ENCODE data around the gene CCDC88B. TPM values are rescaled to one million over a fixed set of nuclear protein-coding genes. Genes with fewer than 3 reads are reported as not detected.

The CCDC88B gene
- total and polyA plus RNA-seq, 10 of the 15 experiments (the other 5 are each of a cell fraction or from before 2014, with no cell fraction given): 0.24 to 66.0 (median 19.2) TPM

- no peak for TF ChIP-seq USF1 (IDR thresholded peaks at IDR 0.05; ENCODE audit: borderline replicate concordance, extremely low read length, insufficient read depth, low read depth, low read length)
- peak; percentile 7; the same call in 1 of the 2 replicates for TF ChIP-seq RUNX3 (IDR thresholded peaks at IDR 0.05; ENCODE audit: low read length)
- TF ChIP-seq CTCF (IDR thresholded peaks at IDR 0.05 in 2 of 3, conservative IDR thresholded peaks at IDR 0.05 in 1 of 3; ENCODE audit: control insufficient read depth in 2 of 3, extremely low read depth in 1 of 3, insufficient read depth in 1 of 3, low read depth in 3 of 3, low read length in 3 of 3): no peak
- TF ChIP-seq RELB (IDR thresholded peaks at IDR 0.05; ENCODE audit: low read depth): 0 out of 2 replicates have a peak, but pooled peaks have one; percentile 38
- TF ChIP-seq BMI1 (IDR thresholded peaks at IDR 0.05; ENCODE audit: borderline replicate concordance): peak; percentile 72; the same call in 1 of the 2 replicates
These were observed 20.5 kb downstream of the CCDC88B start (continued) for GRCh38 chr11:64360448-64360921.

GRCh38 chr11:64361659-64362058 is 21.7 kb downstream of the CCDC88B start:
- Histone ChIP-seq H3K4me3 (peak overlapping the region; percentile 69; the same call in 1 of the 2 replicates), H3K9me3 (replicated peaks; ENCODE audit: control insufficient read depth, insufficient read depth, low read length) (no peaks in the 10 kb centered on the region; the same call in 2 of the 3 replicates), H3K9ac (ENCODE audit: control insufficient read depth, insufficient read depth, low read length) (no peak overlapping the region; the same call in 1 of the 2 replicates), H3K4me2 (ENCODE audit: control insufficient read depth, insufficient read depth) (peak overlapping the region; percentile 96; the same call in 1 of the 2 replicates), H3K79me2 (ENCODE audit: control insufficient read depth, insufficient read depth, low read length) (peaks cover 21% of the 10 kb centered on the region), H3K27me3 (replicated peaks in 1 of 2; ENCODE audit: control insufficient read depth in 2 of 2, insufficient read depth in 2 of 2, low read length in 1 of 2) (no peaks in the 10 kb centered on the region), H3K36me3 (ENCODE audit: control insufficient read depth in 2 of 2, insufficient read depth in 2 of 2, low read length in 1 of 2) (peaks cover 5 to 15% of the 10 kb centered on the region in 2 experiments; a peak in 3 of 4 replicates), H3K4me1 (ENCODE audit: control insufficient read depth, insufficient read depth, low read length) (peaks cover 36% of the 10 kb centered on the region), H3K27ac (ENCODE audit: control insufficient read depth, insufficient read depth) (peak overlapping the region; percentile 33; the same call in 1 of the 2 replicates), H4K20me1 (ENCODE audit: control insufficient read depth, insufficient read depth) (no peaks in the 10 kb centered on the region), H2AFZ (ENCODE audit: control insufficient read depth, low read depth, low read length) (no peak overlapping the region)
- ChIA-PET RAD21 (ENCODE audit: unreplicated experiment) (interaction anchor here (9.7 kb wide), 1 partner anchor 44 kb away, joined by 176 read pairs; the partner anchor contains the start of genes PRDX5 and TRMT112), CTCF (interaction anchor here (0.9 to 3.4 kb wide), 4 partner anchors 15 to 327 kb away, joined by 3 to 24 read pairs (median 4); no protein-coding TSS in a partner anchor), SMC1A (ENCODE audit: uncharacterized antibody, unreplicated experiment) (no interaction called here), POLR2A (no interaction called here)
- DNase-seq (ENCODE audit: low read depth, low spot score): no peak
- intact Hi-C loops (cut with micrococcal nuclease; ENCODE audit: unreplicated experiment): no loop called here
- BruUV-seq (replicated peaks): no TSS peak
- 85% methylated on average over 17 of the region's 18 CpGs for WGBS (ENCODE audit: insufficient coverage, insufficient replicate concordance, low lambda C conversion rate, missing lambda C conversion rate)
- no peak for ATAC-seq
- in situ Hi-C loops (cut with MboI): no loop called here
- FAIRE-seq: no peak
- TF ChIP-seq CHD1 (IDR thresholded peaks at IDR 0.05; ENCODE audit: low read depth, low read length) (no peak), IRF5 (IDR thresholded peaks at IDR 0.05; ENCODE audit: borderline replicate concordance) (no peak), BHLHE40 (IDR thresholded peaks at IDR 0.05; ENCODE audit: borderline replicate concordance in 1 of 2, low read depth in 2 of 2, low read length in 1 of 2) (no peak), PAX5 (IDR thresholded peaks at IDR 0.05; ENCODE audit: borderline replicate concordance, low read depth, low read length) (no peak), ZNF24 (IDR thresholded peaks at IDR 0.05) (no peak), GATAD2B (conservative IDR thresholded peaks at IDR 0.05; ENCODE audit: low read depth) (no peak), RUNX3 (IDR thresholded peaks at IDR 0.05; ENCODE audit: low read length) (no peak), JUNB (IDR thresholded peaks at IDR 0.05) (no peak), USF1 (IDR thresholded peaks at IDR 0.05; ENCODE audit: borderline replicate concordance, extremely low read length, insufficient read depth, low read depth, low read length) (no peak)
